Endodermal cell (in vitro differentiated cells): ENCODE data around the gene NOVA1. TPM values are rescaled to one million over a fixed set of nuclear protein-coding genes. Genes with fewer than 3 reads are reported as not detected.

ENCODE experiments used
- DNase-seq: peaks from one replicate; pipeline ENCODE4 v3.0.0-alpha.2; 2017
- H3K27ac ChIP-seq: 2 replicates; pipeline ENCODE4 v1.5.1; 2013; ENCODE audit warnings: mild to moderate bottlenecking, low read depth, low read length, moderate library complexity
- H3K27me3 ChIP-seq: 2 replicates; pipeline ENCODE4 v1.6.1; 2013; ENCODE audit warnings: mild to moderate bottlenecking, low read length, moderate library complexity; ENCODE audit not compliant: insufficient read depth, control insufficient read depth, poor library complexity, severe bottlenecking
- H3K36me3 ChIP-seq: 2 replicates; pipeline ENCODE4 v1.7.0; 2013; ENCODE audit warnings: mild to moderate bottlenecking, low read length, moderate library complexity; ENCODE audit not compliant: control insufficient read depth, insufficient read depth
- H3K4me1 ChIP-seq: one replicate; pipeline ENCODE4 v1.7.0; 2013; ENCODE audit warnings: low read length; ENCODE audit not compliant: control insufficient read depth, insufficient read depth
- H3K4me3 ChIP-seq: 2 replicates; pipeline ENCODE4 v1.5.1; 2013; ENCODE audit warnings: mild to moderate bottlenecking, low read length, moderate library complexity
- H3K9ac ChIP-seq: 2 replicates; pipeline ENCODE4 v1.6.1; 2013; ENCODE audit warnings: mild to moderate bottlenecking, low read length, moderate library complexity; ENCODE audit not compliant: poor library complexity, severe bottlenecking; ENCODE audit errors: extremely low read depth
- H3K9me3 ChIP-seq: 2 replicates; pipeline ENCODE4 v1.6.1; 2013; ENCODE audit warnings: mild to moderate bottlenecking, low read length, moderate library complexity; ENCODE audit not compliant: control insufficient read depth
- H3K27ac Mint-ChIP-seq: 2 replicates; pipeline ENCODE4 v1.8.0; 2020; ENCODE audit warnings: mixed read lengths
- H3K27me3 Mint-ChIP-seq: 2 replicates; pipeline ENCODE4 v1.8.0; 2021; ENCODE audit warnings: mild to moderate bottlenecking, mixed read lengths; ENCODE audit not compliant: insufficient read depth
- H3K36me3 Mint-ChIP-seq: 2 replicates; pipeline ENCODE4 v1.8.0; 2020; ENCODE audit warnings: low read depth, mixed read lengths
- H3K4me1 Mint-ChIP-seq: 2 replicates; pipeline ENCODE4 v1.8.0; 2020; ENCODE audit warnings: mixed read lengths
- H3K4me3 Mint-ChIP-seq: 2 replicates; pipeline ENCODE4 v1.8.0; 2020; ENCODE audit warnings: mild to moderate bottlenecking, moderate library complexity, mixed read lengths
- H3K9me3 Mint-ChIP-seq: 2 replicates; pipeline ENCODE4 v1.8.0; 2020; ENCODE audit warnings: mild to moderate bottlenecking, mixed read lengths
- whole genome bisulfite sequencing, 2 experiments: methylation state at CpG; one replicate each; pipeline versions ENCODE4 v1.1.5 to v1.1.7; 2013; ENCODE audit warnings: missing lambda C conversion rate in 2 of 2, mixed read lengths in 1 of 2; ENCODE audit not compliant: insufficient coverage in 1 of 2, insufficient read length in 1 of 2; 5-methylcytosine and 5-hydroxymethylcytosine counted together
- total RNA-seq, 2 donors: library from RNA; stranded (reverse); fragmentation: NEBNext Ultra II Directional in 1 of 2; extraction: Animal tissue kit (Norgen Biotek cat#: 25700) in 1 of 2; gene quantifications; 2 replicates in 1 of 2; 3 replicates in 1 of 2; pipeline ENCODE4 v1.2.1, GENCODE V29; 2021
- TF ChIP-seq, protein P1 (sequence below): fragments of 200-600 bp; sonication (generic); conservative IDR thresholded peaks from 2 replicates; pipeline ENCODE4 v1.5.0; 2021; ENCODE audit warnings: antibody characterized with exemption, mild to moderate bottlenecking

NOVA1 gene
- total RNA-seq, 2 donors from 2014 or later = 25.4 to 25.5 TPM

DNA sequence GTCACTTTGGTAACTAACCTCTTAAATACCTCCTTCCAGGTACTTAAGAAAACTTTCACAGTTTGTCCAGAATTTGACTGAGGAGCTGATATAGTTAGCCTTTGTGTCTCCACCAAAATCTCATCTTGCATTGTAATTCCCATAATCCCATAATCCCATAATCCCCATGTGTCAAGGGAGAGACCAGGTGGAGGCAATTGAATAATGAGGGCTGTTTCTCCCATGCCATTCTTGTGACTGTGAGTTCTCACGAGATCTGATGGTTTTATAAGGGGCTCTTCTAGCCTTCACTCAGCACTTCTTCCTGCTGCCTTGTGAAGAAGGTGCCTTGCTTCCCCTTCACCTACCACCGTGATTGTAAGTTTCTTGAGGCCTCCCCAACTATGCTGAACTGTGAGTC lies 7.8 kb upstream of the NOVA1 start:
- Histone ChIP-seq H3K27me3 (peaks cover 9% of the 10 kb centered on the region), H3K27ac (no peak overlapping the region), H3K36me3 (no peaks in the 10 kb centered on the region), H3K4me1 (no peaks in the 10 kb centered on the region), H3K9me3 (peaks cover 7% of the 10 kb centered on the region), H3K4me3 (no peak overlapping the region), H3K9ac (no peak overlapping the region)
- 38 to 88% methylated on average over 1 to 2 of the region's 2 CpGs for WGBS, 2 experiments
- DNase-seq = peak; percentile 53
- peaks cover 19% of the 10 kb centered on the region for H3K27me3 Mint-ChIP-seq
- H3K4me1 Mint-ChIP-seq = peaks cover 26% of the 10 kb centered on the region
- H3K36me3 Mint-ChIP-seq = no peaks in the 10 kb centered on the region
- peaks cover 6% of the 10 kb centered on the region for H3K9me3 Mint-ChIP-seq
- TF ChIP-seq, protein P1, sequence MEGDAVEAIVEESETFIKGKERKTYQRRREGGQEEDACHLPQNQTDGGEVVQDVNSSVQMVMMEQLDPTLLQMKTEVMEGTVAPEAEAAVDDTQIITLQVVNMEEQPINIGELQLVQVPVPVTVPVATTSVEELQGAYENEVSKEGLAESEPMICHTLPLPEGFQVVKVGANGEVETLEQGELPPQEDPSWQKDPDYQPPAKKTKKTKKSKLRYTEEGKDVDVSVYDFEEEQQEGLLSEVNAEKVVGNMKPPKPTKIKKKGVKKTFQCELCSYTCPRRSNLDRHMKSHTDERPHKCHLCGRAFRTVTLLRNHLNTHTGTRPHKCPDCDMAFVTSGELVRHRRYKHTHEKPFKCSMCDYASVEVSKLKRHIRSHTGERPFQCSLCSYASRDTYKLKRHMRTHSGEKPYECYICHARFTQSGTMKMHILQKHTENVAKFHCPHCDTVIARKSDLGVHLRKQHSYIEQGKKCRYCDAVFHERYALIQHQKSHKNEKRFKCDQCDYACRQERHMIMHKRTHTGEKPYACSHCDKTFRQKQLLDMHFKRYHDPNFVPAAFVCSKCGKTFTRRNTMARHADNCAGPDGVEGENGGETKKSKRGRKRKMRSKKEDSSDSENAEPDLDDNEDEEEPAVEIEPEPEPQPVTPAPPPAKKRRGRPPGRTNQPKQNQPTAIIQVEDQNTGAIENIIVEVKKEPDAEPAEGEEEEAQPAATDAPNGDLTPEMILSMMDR = no peak
- no peak overlapping the region for H3K27ac Mint-ChIP-seq
- peak overlapping the region; percentile 37 for H3K4me3 Mint-ChIP-seq

DNA sequence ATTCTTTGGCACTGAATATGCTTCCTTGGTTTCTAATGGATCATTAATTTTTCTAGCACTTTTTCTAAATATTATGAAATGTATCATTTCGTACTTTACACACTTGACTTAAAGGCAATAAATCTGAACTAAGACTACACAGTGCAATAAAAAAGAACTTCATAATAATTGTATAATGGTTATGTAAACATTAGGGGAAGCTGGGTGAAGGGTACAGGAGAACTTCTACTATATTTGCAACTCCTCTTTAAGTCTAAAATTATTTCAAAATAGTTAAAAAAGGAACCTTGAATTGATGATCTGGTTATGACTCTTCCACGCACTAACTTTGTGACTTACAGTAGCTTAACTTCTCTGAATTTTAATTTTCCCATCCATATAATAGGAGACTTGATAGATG lies 5.1 kb upstream of the NOVA1 start:
- TF ChIP-seq, protein P1 = no peak
- H3K4me1 ChIP-seq = peaks cover 2% of the 10 kb centered on the region
- no CpG with 5 or more reads among the region's 2 CpGs for WGBS, 2 experiments
- H3K36me3 ChIP-seq = no peaks in the 10 kb centered on the region
- peaks cover 7% of the 10 kb centered on the region for H3K9me3 ChIP-seq
- Mint-ChIP-seq H3K4me1 (peaks cover 25% of the 10 kb centered on the region), H3K9me3 (peaks cover 6% of the 10 kb centered on the region), H3K27me3 (peaks cover 25% of the 10 kb centered on the region), H3K4me3 (no peak overlapping the region), H3K36me3 (no peaks in the 10 kb centered on the region), H3K27ac (no peak overlapping the region)
- no peak overlapping the region for H3K27ac ChIP-seq
- no peak for DNase-seq
- no peak overlapping the region for H3K9ac ChIP-seq
- peaks cover 27% of the 10 kb centered on the region for H3K27me3 ChIP-seq
- no peak overlapping the region for H3K4me3 ChIP-seq

DNA sequence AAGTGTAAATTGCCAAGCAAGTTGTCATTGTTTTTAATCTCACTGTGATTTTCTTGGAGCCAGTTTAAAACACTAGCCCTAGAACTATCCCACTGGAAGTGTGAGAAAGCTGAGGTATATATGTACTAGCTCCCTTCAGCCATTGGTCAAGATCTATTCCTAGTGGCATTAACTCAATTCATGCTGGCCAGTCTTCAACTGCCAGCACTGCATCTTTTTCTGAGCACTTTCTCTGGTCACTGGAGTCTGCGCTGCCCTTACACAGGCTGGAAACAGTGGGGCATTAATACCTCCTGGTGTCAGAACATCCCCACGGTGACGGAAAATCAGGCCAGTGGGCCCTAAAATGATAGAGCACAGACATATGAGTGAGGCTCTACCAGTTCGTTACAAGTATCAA lies 4.0 kb upstream of the NOVA1 start:
- peaks cover 22% of the 10 kb centered on the region for H3K4me1 Mint-ChIP-seq
- H3K4me3 ChIP-seq = no peak overlapping the region
- no peak overlapping the region for H3K27ac Mint-ChIP-seq

More for the DNA sequence above, 4.0 kb upstream of the NOVA1 start:
- no peak for DNase-seq
- H3K9ac ChIP-seq = no peak overlapping the region
- H3K4me3 Mint-ChIP-seq = no peak overlapping the region
- 53 to 68% methylated on average over 3 to 4 of the region's 4 CpGs for WGBS, 2 experiments
- H3K36me3 ChIP-seq = no peaks in the 10 kb centered on the region
- TF ChIP-seq, protein P1 = no peak
- H3K9me3 ChIP-seq = peaks cover 7% of the 10 kb centered on the region
- H3K27ac ChIP-seq = no peak overlapping the region
- peaks cover 2% of the 10 kb centered on the region for H3K4me1 ChIP-seq
- H3K27me3 Mint-ChIP-seq = peaks cover 21% of the 10 kb centered on the region
- no peaks in the 10 kb centered on the region for H3K36me3 Mint-ChIP-seq
- peaks cover 23% of the 10 kb centered on the region for H3K27me3 ChIP-seq
- H3K9me3 Mint-ChIP-seq = peaks cover 6% of the 10 kb centered on the region
